Measurements from ENCODE around the gene RFC3.

Gene RFC3

GRCh38 chr13:33870046-33870668, 52.2 kb downstream of the RFC3 start:
- Histone ChIP-seq H3K36me3 (ENCODE audit: insufficient read depth, low read depth, low read length) (no peaks in the 10 kb centered on the region), H3K9ac (ENCODE audit: low read depth, low read length) (no peak overlapping the region), H3K9me3 (ENCODE audit: insufficient read depth, low read depth, low read length) (no peaks in the 10 kb centered on the region), H3K4me3 (ENCODE audit: low read length) (no peak overlapping the region), H3K4me1 (ENCODE audit: insufficient read depth, low read length) (no peaks in the 10 kb centered on the region), H3K27me3 (ENCODE audit: insufficient read depth, low read length) (no peaks in the 10 kb centered on the region), H3K27ac (ENCODE audit: low read length) (no peak overlapping the region)

- Histone ChIP-seq H3K9ac (ENCODE audit: low read depth, low read length) (no peak overlapping the region), H3K27ac (ENCODE audit: low read length) (no peak overlapping the region), H3K9me3 (ENCODE audit: insufficient read depth, low read depth, low read length) (no peaks in the 10 kb centered on the region), H3K36me3 (ENCODE audit: insufficient read depth, low read depth, low read length) (no peaks in the 10 kb centered on the region), H3K4me3 (ENCODE audit: low read length) (no peak overlapping the region), H3K4me1 (ENCODE audit: insufficient read depth, low read length) (no peaks in the 10 kb centered on the region), H3K27me3 (ENCODE audit: insufficient read depth, low read length) (no peaks in the 10 kb centered on the region)
Observed at GRCh38 chr13:33871207-33872004, 53.5 kb downstream of the RFC3 start.

GRCh38 chr13:33872005-33872351, 54.0 kb downstream of the RFC3 start:
- Histone ChIP-seq H3K4me3 (ENCODE audit: low read length) (no peak overlapping the region), H3K9ac (ENCODE audit: low read depth, low read length) (no peak overlapping the region), H3K27ac (ENCODE audit: low read length) (no peak overlapping the region), H3K27me3 (ENCODE audit: insufficient read depth, low read length) (no peaks in the 10 kb centered on the region), H3K9me3 (ENCODE audit: insufficient read depth, low read depth, low read length) (no peaks in the 10 kb centered on the region), H3K36me3 (ENCODE audit: insufficient read depth, low read depth, low read length) (no peaks in the 10 kb centered on the region), H3K4me1 (ENCODE audit: insufficient read depth, low read length) (no peaks in the 10 kb centered on the region)

- H3K27ac ChIP-seq (ENCODE audit: low read length) = no peak overlapping the region
Observed at GRCh38 chr13:33873251-33873908, 55.4 kb downstream of the RFC3 start.

GRCh38 chr13:33874871-33875270, 56.9 kb downstream of the RFC3 start:
- Histone ChIP-seq H3K4me3 (ENCODE audit: low read length) (no peak overlapping the region), H3K27ac (ENCODE audit: low read length) (no peak overlapping the region), H3K9me3 (ENCODE audit: insufficient read depth, low read depth, low read length) (no peaks in the 10 kb centered on the region), H3K36me3 (ENCODE audit: insufficient read depth, low read depth, low read length) (no peaks in the 10 kb centered on the region), H3K27me3 (ENCODE audit: insufficient read depth, low read length) (no peaks in the 10 kb centered on the region), H3K4me1 (ENCODE audit: insufficient read depth, low read length) (no peaks in the 10 kb centered on the region), H3K9ac (ENCODE audit: low read depth, low read length) (no peak overlapping the region)

More at GRCh38 chr13:33873251-33873908, 55.4 kb downstream of the RFC3 start:
- Histone ChIP-seq H3K4me1 (ENCODE audit: insufficient read depth, low read length) (no peaks in the 10 kb centered on the region), H3K27me3 (ENCODE audit: insufficient read depth, low read length) (no peaks in the 10 kb centered on the region), H3K36me3 (ENCODE audit: insufficient read depth, low read depth, low read length) (no peaks in the 10 kb centered on the region), H3K9me3 (ENCODE audit: insufficient read depth, low read depth, low read length) (no peaks in the 10 kb centered on the region), H3K9ac (ENCODE audit: low read depth, low read length) (no peak overlapping the region), H3K4me3 (ENCODE audit: low read length) (no peak overlapping the region)

- no peak overlapping the region for H3K9ac ChIP-seq (ENCODE audit: low read depth, low read length)
- no peaks in the 10 kb centered on the region for H3K9me3 ChIP-seq (ENCODE audit: insufficient read depth, low read depth, low read length)
- H3K36me3 ChIP-seq (ENCODE audit: insufficient read depth, low read depth, low read length) = no peaks in the 10 kb centered on the region
- H3K4me1 ChIP-seq (ENCODE audit: insufficient read depth, low read length) = no peaks in the 10 kb centered on the region
- no peaks in the 10 kb centered on the region for H3K27me3 ChIP-seq (ENCODE audit: insufficient read depth, low read length)
- H3K4me3 ChIP-seq (ENCODE audit: low read length) = no peak overlapping the region
- no peak overlapping the region for H3K27ac ChIP-seq (ENCODE audit: low read length)
Observed at GRCh38 chr13:33875618-33876401, 57.9 kb downstream of the RFC3 start.

- H3K9ac ChIP-seq (ENCODE audit: low read depth, low read length) = no peak overlapping the region
- H3K36me3 ChIP-seq (ENCODE audit: insufficient read depth, low read depth, low read length) = no peaks in the 10 kb centered on the region
- H3K9me3 ChIP-seq (ENCODE audit: insufficient read depth, low read depth, low read length) = no peaks in the 10 kb centered on the region
- H3K4me3 ChIP-seq (ENCODE audit: low read length) = no peak overlapping the region
- no peaks in the 10 kb centered on the region for H3K4me1 ChIP-seq (ENCODE audit: insufficient read depth, low read length)
- no peak overlapping the region for H3K27ac ChIP-seq (ENCODE audit: low read length)
- no peaks in the 10 kb centered on the region for H3K27me3 ChIP-seq (ENCODE audit: insufficient read depth, low read length)
Observed at GRCh38 chr13:33876716-33877394, 58.9 kb downstream of the RFC3 start.

- H3K27ac ChIP-seq (ENCODE audit: low read length) = no peak overlapping the region
- no peaks in the 10 kb centered on the region for H3K27me3 ChIP-seq (ENCODE audit: insufficient read depth, low read length)
- H3K4me1 ChIP-seq (ENCODE audit: insufficient read depth, low read length) = no peaks in the 10 kb centered on the region
- no peak overlapping the region for H3K9ac ChIP-seq (ENCODE audit: low read depth, low read length)
- no peaks in the 10 kb centered on the region for H3K9me3 ChIP-seq (ENCODE audit: insufficient read depth, low read depth, low read length)
- H3K4me3 ChIP-seq (ENCODE audit: low read length) = no peak overlapping the region
- no peaks in the 10 kb centered on the region; the same call in 1 of the 2 replicates for H3K36me3 ChIP-seq (ENCODE audit: insufficient read depth, low read depth, low read length)
Observed at GRCh38 chr13:33879118-33879517, 61.2 kb downstream of the RFC3 start.

GRCh38 chr13:33882804-33883203, 64.9 kb downstream of the RFC3 start:
- H3K27me3 ChIP-seq (ENCODE audit: insufficient read depth, low read length) = no peaks in the 10 kb centered on the region
- H3K27ac ChIP-seq (ENCODE audit: low read length) = no peak overlapping the region
- no peaks in the 10 kb centered on the region for H3K4me1 ChIP-seq (ENCODE audit: insufficient read depth, low read length)
- H3K4me3 ChIP-seq (ENCODE audit: low read length) = no peak overlapping the region
- no peak overlapping the region for H3K9ac ChIP-seq (ENCODE audit: low read depth, low read length)
- no peaks in the 10 kb centered on the region; the same call in 1 of the 2 replicates for H3K36me3 ChIP-seq (ENCODE audit: insufficient read depth, low read depth, low read length)
- H3K9me3 ChIP-seq (ENCODE audit: insufficient read depth, low read depth, low read length) = no peaks in the 10 kb centered on the region

- Histone ChIP-seq H3K36me3 (ENCODE audit: insufficient read depth, low read depth, low read length) (no peaks in the 10 kb centered on the region; the same call in 1 of the 2 replicates), H3K9ac (ENCODE audit: low read depth, low read length) (no peak overlapping the region), H3K27ac (ENCODE audit: low read length) (no peak overlapping the region), H3K9me3 (ENCODE audit: insufficient read depth, low read depth, low read length) (no peaks in the 10 kb centered on the region), H3K4me3 (ENCODE audit: low read length) (no peak overlapping the region), H3K27me3 (ENCODE audit: insufficient read depth, low read length) (no peaks in the 10 kb centered on the region), H3K4me1 (ENCODE audit: insufficient read depth, low read length) (no peaks in the 10 kb centered on the region)
Observed at GRCh38 chr13:33884531-33885220, 66.7 kb downstream of the RFC3 start.

Measured in iPS-20b (cell line).